PC-9 (cell line): ENCODE data around the gene TMEM273.

Experiments
- EZH2 ChIP-seq: fragments of 200-600 bp; sonication (generic); IDR thresholded peaks from 2 replicates; pipeline ENCODE4 v1.8.0; 2017; ENCODE audit warnings: antibody characterized with exemption, low read depth
- TF ChIP-seq, protein P1 (sequence below): fragments of 200-600 bp; sonication (generic); conservative IDR thresholded peaks from 2 replicates; pipeline ENCODE4 v1.6.1; 2017; ENCODE audit warnings: mixed run types, antibody characterized with exemption, mild to moderate bottlenecking, moderate library complexity

DNA sequence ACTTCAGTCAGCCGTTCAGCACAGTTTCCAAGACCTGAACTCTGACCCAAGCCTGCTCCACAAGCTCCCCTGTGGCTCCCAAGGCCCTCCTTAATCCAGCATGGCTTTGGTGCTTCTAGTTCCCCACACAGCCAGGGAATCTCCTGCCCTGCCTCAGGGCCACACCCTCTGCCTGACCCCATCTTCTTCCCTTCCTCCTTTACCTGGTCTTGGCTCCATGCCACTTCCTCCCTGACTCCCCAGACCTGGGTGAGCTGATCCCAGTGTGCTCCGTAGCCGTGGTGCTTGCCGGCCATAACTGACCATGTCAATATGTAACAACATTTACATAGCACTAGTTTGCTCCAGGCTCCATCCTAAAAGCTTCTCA is 20.0 kb downstream of the TMEM273 start:
- TF ChIP-seq, protein P1, sequence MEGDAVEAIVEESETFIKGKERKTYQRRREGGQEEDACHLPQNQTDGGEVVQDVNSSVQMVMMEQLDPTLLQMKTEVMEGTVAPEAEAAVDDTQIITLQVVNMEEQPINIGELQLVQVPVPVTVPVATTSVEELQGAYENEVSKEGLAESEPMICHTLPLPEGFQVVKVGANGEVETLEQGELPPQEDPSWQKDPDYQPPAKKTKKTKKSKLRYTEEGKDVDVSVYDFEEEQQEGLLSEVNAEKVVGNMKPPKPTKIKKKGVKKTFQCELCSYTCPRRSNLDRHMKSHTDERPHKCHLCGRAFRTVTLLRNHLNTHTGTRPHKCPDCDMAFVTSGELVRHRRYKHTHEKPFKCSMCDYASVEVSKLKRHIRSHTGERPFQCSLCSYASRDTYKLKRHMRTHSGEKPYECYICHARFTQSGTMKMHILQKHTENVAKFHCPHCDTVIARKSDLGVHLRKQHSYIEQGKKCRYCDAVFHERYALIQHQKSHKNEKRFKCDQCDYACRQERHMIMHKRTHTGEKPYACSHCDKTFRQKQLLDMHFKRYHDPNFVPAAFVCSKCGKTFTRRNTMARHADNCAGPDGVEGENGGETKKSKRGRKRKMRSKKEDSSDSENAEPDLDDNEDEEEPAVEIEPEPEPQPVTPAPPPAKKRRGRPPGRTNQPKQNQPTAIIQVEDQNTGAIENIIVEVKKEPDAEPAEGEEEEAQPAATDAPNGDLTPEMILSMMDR, result no peak
- no peak for TF ChIP-seq EZH2
